Renal cortical epithelial cell (primary cell): Measurements from ENCODE around the gene ACBD7. TPM values are rescaled to one million over a fixed set of nuclear protein-coding genes. Genes with fewer than 3 reads are reported as not detected.

Experiments
- total RNA-seq: library from RNA; depleted of rRNA; stranded (reverse); fragments of >200 nt; gene quantifications from 2 replicates; pipeline ENCODE4 v1.2.3, GENCODE V29; 2014

Gene ACBD7
- total RNA-seq, 1 donor from 2014 or later = 1.3 TPM

Other genes with a start within 250 kb of the ACBD7 start
- 11.6 and 21.0 TPM in 2 replicates for gene SUV39H2, start 209.9 kb downstream of the ACBD7 start, total RNA-seq
- 9.7 and 12.2 TPM in 2 replicates for gene DCLRE1C, start 134.7 kb downstream of the ACBD7 start, total RNA-seq
- gene MEIG1, start 129.4 kb downstream of the ACBD7 start, total RNA-seq = 0.40 TPM in 1 of 2 replicates, not detected in the other
- 0.05 and 6.9 TPM in 2 replicates for gene OLAH, start 44.8 kb downstream of the ACBD7 start, total RNA-seq
- 15.3 and 19.2 TPM in 2 replicates for gene RPP38, start 8.6 kb upstream of the ACBD7 start, total RNA-seq
- 40.1 and 47.2 TPM in 2 replicates for gene NMT2, start 79.9 kb upstream of the ACBD7 start, total RNA-seq